ENCODE measurements around the gene CLASRP.
"Not testable (repeated sequence)": the region's sequence is repeated elsewhere in the genome, so short reads cannot be mapped to it uniquely, and the experiment has no call there.

Gene CLASRP

DNA sequence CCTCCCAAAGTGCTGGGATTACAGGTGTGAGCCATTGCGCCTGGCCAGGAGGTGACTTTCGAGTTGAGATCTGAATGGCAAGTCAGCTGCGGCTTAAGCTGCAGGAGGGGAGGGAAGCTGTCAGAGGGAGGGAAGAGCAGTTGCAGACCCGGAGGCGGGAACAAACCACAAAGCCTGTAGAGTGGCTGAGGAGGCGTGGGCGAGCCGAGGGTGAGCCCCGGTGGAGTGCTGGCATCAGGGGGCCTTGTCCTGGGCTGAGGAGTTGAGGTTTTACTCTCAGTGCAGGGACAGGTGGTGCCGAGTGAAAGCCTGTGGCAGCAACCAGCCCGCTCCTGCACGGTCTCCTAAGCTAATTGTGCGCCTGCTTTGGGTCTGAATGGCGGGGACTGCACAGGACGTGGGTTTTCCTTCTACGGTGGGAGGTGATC, 78.3 kb downstream of the CLASRP start:
- in situ Hi-C loops (cut with HindIII; ENCODE audit: low sequenced_read_pairs): loop anchor here (25.0 kb wide), 1 partner anchor 120 kb away; the partner anchor contains the start of gene EXOC3L2
- no peak for DNase-seq (ENCODE audit: low read depth)
- TF ChIP-seq, protein P1, sequence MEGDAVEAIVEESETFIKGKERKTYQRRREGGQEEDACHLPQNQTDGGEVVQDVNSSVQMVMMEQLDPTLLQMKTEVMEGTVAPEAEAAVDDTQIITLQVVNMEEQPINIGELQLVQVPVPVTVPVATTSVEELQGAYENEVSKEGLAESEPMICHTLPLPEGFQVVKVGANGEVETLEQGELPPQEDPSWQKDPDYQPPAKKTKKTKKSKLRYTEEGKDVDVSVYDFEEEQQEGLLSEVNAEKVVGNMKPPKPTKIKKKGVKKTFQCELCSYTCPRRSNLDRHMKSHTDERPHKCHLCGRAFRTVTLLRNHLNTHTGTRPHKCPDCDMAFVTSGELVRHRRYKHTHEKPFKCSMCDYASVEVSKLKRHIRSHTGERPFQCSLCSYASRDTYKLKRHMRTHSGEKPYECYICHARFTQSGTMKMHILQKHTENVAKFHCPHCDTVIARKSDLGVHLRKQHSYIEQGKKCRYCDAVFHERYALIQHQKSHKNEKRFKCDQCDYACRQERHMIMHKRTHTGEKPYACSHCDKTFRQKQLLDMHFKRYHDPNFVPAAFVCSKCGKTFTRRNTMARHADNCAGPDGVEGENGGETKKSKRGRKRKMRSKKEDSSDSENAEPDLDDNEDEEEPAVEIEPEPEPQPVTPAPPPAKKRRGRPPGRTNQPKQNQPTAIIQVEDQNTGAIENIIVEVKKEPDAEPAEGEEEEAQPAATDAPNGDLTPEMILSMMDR (IDR thresholded peaks at IDR 0.05; ENCODE audit: low read depth, low read length, missing control alignments): no peak
- no peak overlapping the region for H3K4me3 ChIP-seq (ENCODE audit: low read depth, low read length)

DNA sequence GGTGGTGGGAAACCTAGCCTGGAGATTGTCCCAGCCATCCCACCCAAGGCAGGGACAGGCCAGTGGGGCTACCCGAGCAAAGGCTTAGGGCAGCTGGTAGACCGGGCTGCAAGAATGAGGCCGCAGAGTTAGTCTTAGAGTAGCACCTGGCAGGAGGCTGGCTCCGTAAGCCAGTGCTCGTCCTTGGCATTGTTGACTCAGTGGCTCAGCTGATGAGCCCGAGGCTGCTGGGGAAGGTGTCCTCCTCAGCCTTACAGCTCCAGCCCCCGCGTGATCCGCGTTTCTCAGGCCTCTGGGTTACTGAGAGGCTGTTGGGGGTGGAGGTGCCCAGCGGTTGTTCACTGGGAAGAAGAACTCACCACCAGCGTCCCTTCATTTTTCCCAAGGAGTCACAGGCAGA, 78.8 kb downstream of the CLASRP start:
- DNase-seq (ENCODE audit: low read depth): no peak
- H3K4me3 ChIP-seq (ENCODE audit: low read depth, low read length): no peak overlapping the region
- in situ Hi-C loops (cut with HindIII; ENCODE audit: low sequenced_read_pairs): loop anchor here (25.0 kb wide), 1 partner anchor 120 kb away; the partner anchor contains the start of gene EXOC3L2
- TF ChIP-seq, protein P1 (IDR thresholded peaks at IDR 0.05; ENCODE audit: low read depth, low read length, missing control alignments): no peak

DNA sequence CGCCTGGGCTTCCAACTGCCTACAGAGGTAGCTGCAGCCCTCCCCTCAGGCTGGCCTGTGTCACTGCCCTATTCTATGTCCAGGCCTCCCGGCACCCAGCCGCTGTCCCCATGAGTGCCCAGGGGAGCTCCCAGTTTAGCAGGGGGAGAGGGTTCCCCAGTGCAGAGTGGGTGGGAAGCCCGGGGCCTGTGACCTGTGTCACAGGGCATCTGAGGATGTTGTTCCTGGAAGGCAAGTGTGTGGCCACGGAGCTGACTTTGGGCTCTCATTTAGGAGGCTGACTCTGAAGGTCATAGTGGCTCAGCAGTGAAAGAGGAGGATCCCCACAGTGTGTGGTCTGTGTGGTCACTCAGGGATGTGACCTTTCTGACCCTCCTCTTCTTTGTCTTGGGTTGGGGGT, 79.3 kb downstream of the CLASRP start:
- in situ Hi-C loops (cut with HindIII; ENCODE audit: low sequenced_read_pairs): loop anchor here (25.0 kb wide), 1 partner anchor 119 kb away; the partner anchor contains the start of gene EXOC3L2
- TF ChIP-seq, protein P1 (IDR thresholded peaks at IDR 0.05; ENCODE audit: low read depth, low read length, missing control alignments): no peak
- DNase-seq (ENCODE audit: low read depth): no peak
- no peak overlapping the region for H3K4me3 ChIP-seq (ENCODE audit: low read depth, low read length)

DNA sequence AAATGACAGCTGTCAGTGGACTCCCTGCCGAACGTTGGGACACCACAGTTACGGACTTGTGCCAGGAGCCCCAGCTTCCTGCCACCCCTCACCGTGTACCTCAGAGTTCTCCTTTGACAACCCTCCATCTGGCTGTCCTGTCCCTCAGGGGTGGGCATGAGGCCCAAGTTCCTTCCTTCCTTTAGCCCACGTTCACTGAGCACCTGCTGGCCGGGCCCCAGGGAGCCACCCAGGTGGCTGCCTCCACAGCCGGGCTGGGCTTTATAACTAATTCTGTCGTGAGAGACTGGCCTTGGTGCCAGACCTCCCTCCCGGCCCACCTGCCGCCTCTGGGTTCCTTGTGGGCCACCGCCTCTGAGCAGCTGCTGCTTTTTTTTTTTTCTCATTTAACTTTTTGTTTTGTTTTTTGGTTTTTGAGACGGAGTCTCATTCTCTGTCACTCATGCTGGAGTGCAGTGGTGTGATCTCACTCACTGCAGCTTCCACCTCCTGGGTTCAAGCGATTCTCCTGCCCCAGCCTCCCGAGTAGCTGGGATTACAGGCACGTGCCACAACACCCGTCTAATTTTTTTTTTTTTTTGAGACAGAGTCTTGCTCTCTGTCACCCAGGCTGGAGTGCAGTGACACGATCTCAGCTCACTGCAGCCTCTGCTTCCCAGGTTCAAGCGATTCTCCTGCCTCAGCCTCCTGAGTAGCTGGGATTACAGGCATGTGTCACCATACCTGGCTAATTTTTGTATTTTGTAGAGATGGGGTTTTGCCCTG, 79.9 kb downstream of the CLASRP start:
- in situ Hi-C loops (cut with HindIII; ENCODE audit: low sequenced_read_pairs): loop anchor here (25.0 kb wide), 1 partner anchor 119 kb away; the partner anchor contains the start of gene EXOC3L2
- DNase-seq (ENCODE audit: low read depth); H3K4me3 ChIP-seq (ENCODE audit: low read depth, low read length): not testable (repeated sequence)

DNA sequence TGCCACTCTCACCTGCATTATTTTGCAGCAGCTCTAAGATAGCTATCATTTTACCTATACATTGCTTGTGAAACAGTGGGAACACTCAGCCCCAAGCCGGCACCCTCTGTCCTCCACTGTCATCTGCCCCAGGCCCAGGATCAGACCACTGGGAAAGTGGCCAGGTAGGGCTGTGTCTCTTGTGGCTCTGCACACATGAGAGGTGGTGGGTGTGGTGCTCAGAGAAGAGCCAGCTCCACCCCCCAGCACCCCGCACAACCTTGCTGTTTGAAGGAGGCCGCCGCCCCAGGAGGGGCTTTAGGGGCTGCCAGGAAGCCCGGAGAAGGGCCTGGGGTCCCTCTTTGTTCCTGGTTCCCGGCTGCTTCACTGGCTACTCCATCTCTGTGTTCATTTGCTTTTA, 80.7 kb downstream of the CLASRP start:
- in situ Hi-C loops (cut with HindIII; ENCODE audit: low sequenced_read_pairs): loop anchor here (25.0 kb wide), 1 partner anchor 118 kb away; the partner anchor contains the start of gene EXOC3L2
- no peak overlapping the region for H3K4me3 ChIP-seq (ENCODE audit: low read depth, low read length)
- no peak for DNase-seq (ENCODE audit: low read depth)
- TF ChIP-seq, protein P1 (IDR thresholded peaks at IDR 0.05; ENCODE audit: low read depth, low read length, missing control alignments): no peak
